Fibroblast of lung (primary cell): ENCODE results near the gene NME7.

Experiments used
- CTCF ChIP-seq, 2 donors: IDR thresholded peaks in 1 of 2; conservative IDR thresholded peaks in 1 of 2; 1 replicate in 1 of 2; 2 replicates in 1 of 2; pipeline ENCODE4 v1.5.1; 2011 to 2012; ENCODE audit warnings: low read length in 2 of 2, control low read depth in 1 of 2, inconsistent platforms in 1 of 2, low read depth in 1 of 2, mild to moderate bottlenecking in 1 of 2
- EZH2 ChIP-seq: IDR thresholded peaks from 2 replicates; pipeline ENCODE4 v1.5.1; 2012; ENCODE audit warnings: low read length, control low read depth, mild to moderate bottlenecking; ENCODE audit errors: missing control alignments

GRCh38 chr1:169107603-169108208 is 259.9 kb downstream of the NME7 start:
- TF ChIP-seq CTCF (conservative IDR thresholded peaks at IDR 0.05 in 1 of 2, IDR thresholded peaks at IDR 0.05 in 1 of 2; ENCODE audit: low read depth in 1 of 2, low read length in 2 of 2) (no peak), EZH2 (no peak)
